Smooth muscle cell (in vitro differentiated cells): ENCODE data around the gene SZT2. TPM values are rescaled to one million over a fixed set of nuclear protein-coding genes. Genes with fewer than 3 reads are reported as not detected.

ENCODE experiments used
- DNase-seq: peaks from one replicate; lab custom pipeline; 2025; ENCODE audit not compliant: unreplicated experiment; lab: John Stamatoyannopoulos, UW
- H2AFZ ChIP-seq: fragments of 200-600 bp; sonication (generic); 2 replicates; pipeline ENCODE4 v1.6.0; 2016; ENCODE audit warnings: antibody characterized with exemption, low read depth, mild to moderate bottlenecking
- H3F3A ChIP-seq: fragments of 200-600 bp; sonication (generic); 2 replicates; pipeline ENCODE4 v1.6.0; 2017; ENCODE audit warnings: antibody characterized with exemption, low read depth
- H3K27ac ChIP-seq: fragments of 200-600 bp; sonication (generic); 2 replicates; pipeline ENCODE4 v1.5.1; 2016; ENCODE audit warnings: low read depth, mild to moderate bottlenecking
- H3K27me3 ChIP-seq: fragments of 200-600 bp; sonication (generic); 2 replicates; pipeline ENCODE4 v1.6.1; 2016; ENCODE audit warnings: low read depth, mild to moderate bottlenecking
- H3K36me3 ChIP-seq: fragments of 200-600 bp; sonication (generic); 2 replicates; pipeline ENCODE4 v1.5.1; 2016; ENCODE audit warnings: low read depth
- H3K4me1 ChIP-seq: fragments of 200-600 bp; sonication (generic); 2 replicates; pipeline ENCODE4 v1.5.1; 2016; ENCODE audit warnings: low read depth
- H3K4me2 ChIP-seq: fragments of 200-600 bp; sonication (generic); 2 replicates; pipeline ENCODE4 v1.6.0; 2016; ENCODE audit warnings: mild to moderate bottlenecking
- H3K4me3 ChIP-seq: fragments of 200-600 bp; sonication (generic); 2 replicates; pipeline ENCODE4 v1.5.1; 2016; ENCODE audit warnings: mild to moderate bottlenecking
- H3K79me2 ChIP-seq: fragments of 200-600 bp; sonication (generic); 2 replicates; pipeline ENCODE4 v1.6.0; 2016; ENCODE audit warnings: low read depth, mild to moderate bottlenecking
- H3K9ac ChIP-seq: fragments of 200-600 bp; sonication (generic); 2 replicates; pipeline ENCODE4 v1.6.0; 2016; ENCODE audit warnings: low read depth
- H3K9me3 ChIP-seq: fragments of 200-600 bp; sonication (generic); replicated peaks from 2 replicates; pipeline ENCODE4 v1.5.1; 2016; ENCODE audit warnings: low read depth
- H4K20me1 ChIP-seq: fragments of 200-600 bp; sonication (generic); 2 replicates; pipeline ENCODE4 v1.6.0; 2016; ENCODE audit warnings: low read depth
- WGBS: methylation state at CpG from one replicate; pipeline ENCODE4 v1.1.7; 2016; ENCODE audit warnings: low lambda C conversion rate; 5-methylcytosine and 5-hydroxymethylcytosine counted together
- polyA plus RNA-seq: library from polyadenylated mRNA; unstranded; fragments of >200 nt; fragmentation: Nextera tagmentation; extraction: Ambion mirVana; gene quantifications from 2 replicates; pipeline ENCODE4 v1.2.1, GENCODE V29; 2016
- total RNA-seq: library from RNA; depleted of rRNA; stranded (reverse); fragments of >200 nt; gene quantifications from 2 replicates; pipeline ENCODE4 v1.2.3, GENCODE V29; 2014
- TF ChIP-seq, protein P1 (sequence below): fragments of 200-600 bp; sonication (generic); IDR thresholded peaks from 2 replicates; pipeline ENCODE4 v1.5.1; 2017; ENCODE audit warnings: borderline replicate concordance, mild to moderate bottlenecking, antibody characterized with exemption; ENCODE audit not compliant: insufficient read depth, poor library complexity, severe bottlenecking

SZT2 gene
- total and polyA plus RNA-seq, 2 experiments from 2014 or later: 9.0 to 20.8 TPM

DNA sequence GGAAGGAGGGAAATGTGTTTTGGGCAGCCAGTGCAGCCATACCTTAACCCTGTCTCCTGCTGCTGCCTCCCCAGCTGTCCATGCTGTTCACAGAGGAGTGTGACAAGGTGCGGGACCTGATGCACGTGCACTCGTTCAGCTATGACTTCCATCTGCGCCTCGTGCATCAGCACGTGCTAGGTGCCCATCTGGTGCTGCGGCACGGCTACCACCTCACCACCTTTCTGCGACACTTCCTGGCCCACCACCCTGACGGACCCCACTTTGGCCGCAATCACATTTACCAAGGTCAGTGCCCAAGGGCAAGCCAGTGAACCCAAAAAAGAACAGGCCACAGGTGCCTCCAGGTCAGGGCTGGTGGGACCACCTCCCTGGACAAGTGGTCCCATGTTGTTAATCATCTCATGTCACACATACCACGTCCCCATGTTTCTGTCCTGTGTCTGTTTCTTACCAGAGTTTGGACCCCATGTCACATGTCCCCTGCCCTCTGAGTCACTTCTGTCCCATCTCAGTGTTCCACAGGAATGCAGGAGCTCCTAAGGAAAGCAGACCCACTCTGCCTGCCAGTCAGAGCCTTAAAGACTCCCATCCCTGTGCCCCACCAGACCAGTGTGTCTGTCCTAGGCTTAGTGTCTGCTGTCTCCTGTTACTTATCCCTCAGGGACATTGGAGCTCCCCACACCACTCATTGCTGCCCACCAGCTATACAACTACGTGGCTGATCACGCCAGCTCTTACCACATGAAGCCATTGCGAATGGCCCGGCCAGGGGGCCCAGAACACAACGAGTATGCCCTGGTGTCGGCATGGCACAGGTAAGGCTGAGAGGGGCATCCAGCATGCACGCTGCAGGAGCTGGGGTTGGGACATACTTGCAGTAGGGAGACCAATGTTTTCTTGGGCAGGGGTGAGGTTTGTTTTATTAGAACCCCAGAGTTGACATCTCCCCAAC is 57.5 kb downstream of the SZT2 start:
- Histone ChIP-seq H3F3A (no peaks in the 10 kb centered on the region), H3K27me3 (no peaks in the 10 kb centered on the region), H4K20me1 (no peaks in the 10 kb centered on the region), H2AFZ (no peak overlapping the region), H3K36me3 (no peaks in the 10 kb centered on the region), H3K9me3 (no peaks in the 10 kb centered on the region), H3K27ac (no peak overlapping the region), H3K4me1 (no peaks in the 10 kb centered on the region), H3K79me2 (no peaks in the 10 kb centered on the region), H3K9ac (no peak overlapping the region), H3K4me2 (no peak overlapping the region), H3K4me3 (no peak overlapping the region)
- 97% methylated on average over 19 of the region's 19 CpGs for WGBS
- TF ChIP-seq, protein P1, sequence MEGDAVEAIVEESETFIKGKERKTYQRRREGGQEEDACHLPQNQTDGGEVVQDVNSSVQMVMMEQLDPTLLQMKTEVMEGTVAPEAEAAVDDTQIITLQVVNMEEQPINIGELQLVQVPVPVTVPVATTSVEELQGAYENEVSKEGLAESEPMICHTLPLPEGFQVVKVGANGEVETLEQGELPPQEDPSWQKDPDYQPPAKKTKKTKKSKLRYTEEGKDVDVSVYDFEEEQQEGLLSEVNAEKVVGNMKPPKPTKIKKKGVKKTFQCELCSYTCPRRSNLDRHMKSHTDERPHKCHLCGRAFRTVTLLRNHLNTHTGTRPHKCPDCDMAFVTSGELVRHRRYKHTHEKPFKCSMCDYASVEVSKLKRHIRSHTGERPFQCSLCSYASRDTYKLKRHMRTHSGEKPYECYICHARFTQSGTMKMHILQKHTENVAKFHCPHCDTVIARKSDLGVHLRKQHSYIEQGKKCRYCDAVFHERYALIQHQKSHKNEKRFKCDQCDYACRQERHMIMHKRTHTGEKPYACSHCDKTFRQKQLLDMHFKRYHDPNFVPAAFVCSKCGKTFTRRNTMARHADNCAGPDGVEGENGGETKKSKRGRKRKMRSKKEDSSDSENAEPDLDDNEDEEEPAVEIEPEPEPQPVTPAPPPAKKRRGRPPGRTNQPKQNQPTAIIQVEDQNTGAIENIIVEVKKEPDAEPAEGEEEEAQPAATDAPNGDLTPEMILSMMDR: no peak
- DNase-seq: no peak

DNA sequence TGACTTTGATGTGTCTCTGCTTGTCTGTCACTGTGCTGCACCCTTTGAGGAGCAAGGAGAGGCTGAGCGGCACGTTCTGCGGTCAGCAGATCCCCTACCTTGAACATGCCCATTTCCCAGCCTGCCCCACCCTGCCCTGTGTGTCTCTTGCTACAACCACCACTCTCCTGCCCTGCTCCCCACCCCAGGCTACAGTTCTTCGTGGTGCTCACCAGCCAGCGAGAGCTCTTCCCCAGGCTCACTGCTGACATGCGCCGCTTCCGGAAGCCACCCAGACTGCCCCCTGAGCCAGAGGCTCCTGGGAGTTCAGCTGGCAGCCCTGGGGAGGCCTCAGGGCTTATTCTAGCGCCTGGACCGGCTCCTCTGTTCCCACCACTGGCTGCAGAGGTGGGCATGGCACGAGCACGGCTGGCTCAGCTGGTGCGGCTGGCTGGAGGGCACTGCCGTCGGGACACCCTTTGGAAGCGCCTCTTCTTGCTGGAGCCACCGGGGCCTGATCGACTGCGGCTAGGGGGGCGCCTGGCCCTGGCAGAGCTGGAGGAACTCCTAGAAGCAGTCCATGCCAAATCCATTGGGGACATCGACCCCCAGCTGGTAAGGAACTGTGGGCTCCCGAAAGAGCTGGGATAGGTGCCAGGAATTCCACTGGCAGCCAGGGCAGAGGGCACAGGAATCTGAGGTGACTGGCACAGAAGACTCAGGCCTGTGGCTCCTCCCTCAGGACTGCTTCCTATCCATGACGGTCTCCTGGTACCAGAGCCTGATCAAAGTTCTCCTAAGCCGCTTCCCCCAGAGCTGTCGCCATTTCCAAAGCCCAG is 58.4 kb downstream of the SZT2 start:
- 96% methylated on average over 25 of the region's 25 CpGs for WGBS
- Histone ChIP-seq H3K79me2 (no peaks in the 10 kb centered on the region), H3K4me1 (no peaks in the 10 kb centered on the region), H3K9me3 (no peaks in the 10 kb centered on the region), H3K27me3 (no peaks in the 10 kb centered on the region), H4K20me1 (no peaks in the 10 kb centered on the region), H2AFZ (no peak overlapping the region), H3F3A (no peaks in the 10 kb centered on the region), H3K9ac (no peak overlapping the region), H3K4me2 (no peak overlapping the region), H3K4me3 (no peak overlapping the region), H3K36me3 (no peaks in the 10 kb centered on the region), H3K27ac (no peak overlapping the region)
- TF ChIP-seq, protein P1: no peak
- no peak for DNase-seq

DNA sequence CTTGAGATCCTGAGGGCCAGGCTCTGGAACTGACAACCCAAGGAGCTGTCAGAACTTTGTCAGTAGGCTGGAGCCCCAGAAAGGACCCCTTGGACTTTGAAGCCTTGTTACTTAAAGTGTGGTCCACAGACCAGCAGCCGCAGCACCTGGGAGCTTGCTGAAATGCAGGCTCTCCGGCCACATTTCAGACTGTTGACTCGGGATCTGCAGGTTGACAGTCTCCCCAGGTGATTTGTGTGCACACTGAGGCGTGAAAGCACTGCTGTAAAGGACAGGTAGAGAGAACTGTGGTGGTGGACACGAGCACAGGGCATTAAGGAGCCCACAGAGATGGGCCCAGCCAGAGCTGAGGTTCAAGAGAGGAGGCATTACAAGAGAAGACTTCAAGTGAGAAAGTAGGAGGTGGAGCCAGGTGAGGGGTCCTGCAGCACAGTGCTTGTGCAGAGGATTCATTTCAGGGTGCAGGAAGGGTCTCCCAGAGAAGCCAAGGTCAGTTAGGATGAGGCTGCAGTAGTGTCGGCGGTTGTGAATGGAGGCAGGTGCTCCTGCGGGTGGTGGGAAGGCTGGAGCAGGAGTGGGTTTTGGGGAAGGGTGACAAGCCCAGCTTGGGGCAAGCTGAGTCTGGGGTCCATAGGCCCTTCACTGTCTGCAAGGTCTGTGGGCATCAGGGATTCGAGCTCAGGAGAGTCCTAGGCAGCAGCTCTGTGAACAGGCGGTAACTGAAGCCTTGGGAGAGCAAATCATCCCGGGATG is 59.4 kb downstream of the SZT2 start:
- H3K27me3 ChIP-seq: no peaks in the 10 kb centered on the region
- no peak overlapping the region for H2AFZ ChIP-seq
- peaks cover 3% of the 10 kb centered on the region for H3K4me1 ChIP-seq
- no peaks in the 10 kb centered on the region for H3F3A ChIP-seq
- no peak overlapping the region for H3K9ac ChIP-seq
- no peak overlapping the region for H3K4me3 ChIP-seq
- no peak overlapping the region for H3K27ac ChIP-seq
- no peaks in the 10 kb centered on the region for H3K36me3 ChIP-seq
- H3K9me3 ChIP-seq: no peaks in the 10 kb centered on the region
- TF ChIP-seq, protein P1: no peak
- H4K20me1 ChIP-seq: no peaks in the 10 kb centered on the region
- no peak overlapping the region for H3K4me2 ChIP-seq
- H3K79me2 ChIP-seq: no peaks in the 10 kb centered on the region
- 92% methylated on average over 11 of the region's 11 CpGs for WGBS
- DNase-seq: no peak
